Endothelial cell of umbilical vein (primary cell): ENCODE measurements around the gene TGIF1. TPM values are rescaled to one million over a fixed set of nuclear protein-coding genes. Genes with fewer than 3 reads are reported as not detected.
A peak's percentile ranks its signal among the peaks of the same experiment; 100 is the strongest.

ENCODE experiments used
- BruUV-seq: library from RNA; stranded (reverse); fragments of 400-500 nt; replicated peaks from 2 replicates; lab custom pipeline; 2021; lab: Mats Ljungman, UMichigan
- CTCF ChIA-PET: fragments of 300-600, 350-600 bp; sonication (Branson Sonifier 250); formaldehyde crosslinking; loops from one replicate; lab custom pipeline; 2021; ENCODE audit warnings: antibody characterized with exemption, inconsistent platforms; lab: Charles Lee
- POLR2A ChIA-PET: fragments of 300-600, 350-600 bp; sonication (Branson Sonifier 250); formaldehyde crosslinking; loops from one replicate; lab custom pipeline; 2021; ENCODE audit warnings: antibody characterized with exemption, inconsistent platforms; lab: Charles Lee
- DNase-seq: peaks from one replicate; pipeline ENCODE4 v3.0.0-alpha.2; 2011; ENCODE audit warnings: low read depth, low spot score
- FAIRE-seq: peaks from 2 replicates; lab custom pipeline; 2011; peaks lifted over from hg19 to GRCh38; lab: Jason Lieb, UNC
- H2AFZ ChIP-seq: 2 replicates; pipeline ENCODE4 v1.6.0; 2012; ENCODE audit warnings: low read depth, low read length, control low read depth, inconsistent platforms
- H3K27ac ChIP-seq: 2 replicates; pipeline ENCODE4 v1.5.1; 2011; ENCODE audit warnings: low read depth, mild to moderate bottlenecking, control low read depth, low read length, moderate library complexity; ENCODE audit not compliant: insufficient read depth
- H3K27me3 ChIP-seq, 2 experiments: 2 replicates each; pipeline versions ENCODE4 v1.6.0 to v1.6.1; 2011; ENCODE audit warnings: low read length in 2 of 2, mixed read lengths in 1 of 2; ENCODE audit not compliant: control insufficient read depth in 2 of 2, insufficient read depth in 2 of 2
- H3K36me3 ChIP-seq, 2 experiments: 2 replicates in 1 of 2; 3 replicates in 1 of 2; pipeline ENCODE4 v1.5.1; 2011; ENCODE audit warnings: low read length in 2 of 2, mild to moderate bottlenecking in 1 of 2, moderate library complexity in 1 of 2; ENCODE audit not compliant: control insufficient read depth in 2 of 2, insufficient read depth in 2 of 2; ENCODE audit errors: extremely low read depth in 1 of 2
- H3K4me1 ChIP-seq: 3 replicates; pipeline ENCODE4 v1.5.1; 2011; ENCODE audit warnings: mild to moderate bottlenecking, low read length; ENCODE audit not compliant: control insufficient read depth, insufficient read depth; ENCODE audit errors: extremely low read depth
- H3K4me2 ChIP-seq: 2 replicates; pipeline ENCODE4 v1.6.1; 2011; ENCODE audit warnings: low read length, control low read depth, mixed read lengths; ENCODE audit not compliant: insufficient read depth
- H3K4me3 ChIP-seq, 3 experiments: fragments of 200-600 bp in 1 of 3; sonication (generic), shearing (Covaris generic) in 1 of 3; replicated peaks in 1 of 3; 2 replicates each; pipeline ENCODE4 v1.5.1; 2011 to 2016; ENCODE audit warnings: control low read depth in 3 of 3, low read length in 3 of 3, mild to moderate bottlenecking in 2 of 3, inconsistent platforms in 1 of 3, low read depth in 1 of 3, moderate library complexity in 1 of 3; ENCODE audit not compliant: insufficient read depth in 1 of 3
- H3K79me2 ChIP-seq: 2 replicates; pipeline ENCODE4 v1.6.0; 2012; ENCODE audit warnings: low read length, inconsistent platforms; ENCODE audit not compliant: control insufficient read depth, insufficient read depth
- H3K9ac ChIP-seq: replicated peaks from 2 replicates; pipeline ENCODE3; 2011; ENCODE audit warnings: low read length, control low read depth; ENCODE audit not compliant: insufficient read depth; ENCODE audit errors: extremely low read depth
- H3K9me1 ChIP-seq: replicated peaks from 3 replicates; pipeline ENCODE4 v1.6.0; 2011; ENCODE audit warnings: mild to moderate bottlenecking, low read length; ENCODE audit not compliant: control insufficient read depth, insufficient read depth; ENCODE audit errors: extremely low read depth
- H3K9me3 ChIP-seq: replicated peaks from 2 replicates; pipeline ENCODE4 v1.5.1; 2012; ENCODE audit warnings: low read length, inconsistent platforms; ENCODE audit not compliant: control insufficient read depth, insufficient read depth
- H4K20me1 ChIP-seq: replicated peaks from 2 replicates; pipeline ENCODE3; 2011; ENCODE audit warnings: mild to moderate bottlenecking, low read length; ENCODE audit not compliant: control insufficient read depth, insufficient read depth; ENCODE audit errors: extremely low read depth
- CTCF ChIP-seq, 2 donors: IDR thresholded peaks; 1 replicate in 1 of 2; 2 replicates in 1 of 2; pipeline ENCODE4 v1.5.1; 2011; ENCODE audit warnings: low read length in 2 of 2, mild to moderate bottlenecking in 2 of 2, moderate library complexity in 2 of 2, control low read depth in 1 of 2, inconsistent platforms in 1 of 2, low read depth in 1 of 2; ENCODE audit not compliant: insufficient read depth in 1 of 2; ENCODE audit errors: extremely low read depth in 1 of 2
- EZH2 ChIP-seq: IDR thresholded peaks from 2 replicates; pipeline ENCODE4 v1.6.1; 2012; ENCODE audit warnings: borderline replicate concordance, low read depth, mild to moderate bottlenecking, moderate library complexity, low read length, inconsistent platforms; ENCODE audit not compliant: severe bottlenecking
- MAX ChIP-seq: IDR thresholded peaks from 2 replicates; pipeline ENCODE4 v1.6.1; 2011; ENCODE audit not compliant: insufficient read depth, insufficient read length
- MYC ChIP-seq: IDR thresholded peaks from one replicate; pipeline ENCODE4 v1.6.1; 2011; ENCODE audit warnings: mild to moderate bottlenecking, low read depth, low read length
- POLR2AphosphoS5 ChIP-seq: IDR thresholded peaks from 2 replicates; pipeline ENCODE4 v1.6.1; 2012; ENCODE audit warnings: low read depth, mild to moderate bottlenecking, control low read depth, low read length, moderate library complexity; ENCODE audit not compliant: insufficient read depth
- dilution Hi-C: fragments of 300-500 bp; cut with MboI; formaldehyde crosslinking; loops from one replicate; pipeline ENCODE4 v1.15.0; 2019; ENCODE audit warnings: low sequenced_read_pairs; ENCODE audit not compliant: extremely low pct_ligation_motif_present
- intact Hi-C: fragments of 100-400 bp; cut with micrococcal nuclease; formaldehyde crosslinking; loops from one replicate; pipeline ENCODE4 v1.10.0; 2022
- polyA plus RNA-seq, 4 experiments: library from polyadenylated mRNA; depleted of rRNA in 3 of 4; stranded (reverse) in 3 of 4; unstranded in 1 of 4; fragments of >200 nt; gene quantifications; 2 replicates each; pipeline versions ENCODE4 v1.2.1 to v1.2.3, GENCODE V29; 2011 to 2012; ENCODE audit warnings: missing spikeins in 1 of 4
- total RNA-seq: library from RNA; stranded (reverse); gene quantifications from 2 replicates; pipeline ENCODE4 v1.2.3, GENCODE V29; 2021

The TGIF1 gene
- total and polyA plus RNA-seq, 2 donors (not counting 3 experiments of a cell fraction or from before 2014, with no cell fraction given), result 75.6 to 96.6 TPM

- Histone ChIP-seq H3K4me2 (no peak overlapping the region), H3K4me3 (no peak overlapping the region), H3K27ac (no peak overlapping the region), H3K9me3 (no peaks in the 10 kb centered on the region), H3K9ac (no peak overlapping the region), H3K36me3 (no peaks in the 10 kb centered on the region), H3K79me2 (no peaks in the 10 kb centered on the region), H3K9me1 (no peaks in the 10 kb centered on the region), H3K4me1 (peaks cover 4% of the 10 kb centered on the region), H3K27me3 (no peaks in the 10 kb centered on the region), H4K20me1 (no peaks in the 10 kb centered on the region), H2AFZ (no peak overlapping the region)
- dilution Hi-C loops, result no loop called here
- CTCF ChIA-PET, result interaction anchor here (0.5 to 1.6 kb wide), 21 partner anchors 9 to 792 kb away, joined by 3 to 17 read pairs (median 6); no protein-coding TSS in a partner anchor
- FAIRE-seq (peak; percentile 40), DNase-seq (peak; percentile 47)
- no TSS peak for BruUV-seq
- intact Hi-C loops, result no loop called here
- no peak for TF ChIP-seq EZH2
- TF ChIP-seq POLR2AphosphoS5, result no peak
- TF ChIP-seq MAX, result no peak
- TF ChIP-seq MYC, result no peak
- TF ChIP-seq CTCF (IDR thresholded peaks at IDR 0.05; ENCODE audit: extremely low read depth in 1 of 2, insufficient read depth in 1 of 2, low read depth in 1 of 2, low read length in 2 of 2), result peak; percentile 53 to 55
- POLR2A ChIA-PET, result no interaction called here
Measured at GRCh38 chr18:3481696-3482210, 31.8 kb downstream of the TGIF1 start.
